GM06990 (cell line): Measurements from ENCODE around the gene TNIK.

Source experiments
- DNase-seq: peaks from one replicate; pipeline ENCODE4 v3.0.0-alpha.2; 2011; ENCODE audit not compliant: insufficient read length; ENCODE audit errors: extremely low read depth
- H3K27me3 ChIP-seq: replicated peaks from 2 replicates; pipeline ENCODE4 v1.6.0; 2011; ENCODE audit warnings: low read length; ENCODE audit not compliant: control insufficient read depth, insufficient read depth
- H3K36me3 ChIP-seq: 2 replicates; pipeline ENCODE4 v1.5.1; 2011; ENCODE audit warnings: low read length; ENCODE audit not compliant: control insufficient read depth, insufficient read depth
- H3K4me3 ChIP-seq: replicated peaks from 2 replicates; pipeline ENCODE4 v1.5.1; 2011; ENCODE audit warnings: low read depth, mild to moderate bottlenecking, control low read depth, low read length
- CTCF ChIP-seq: IDR thresholded peaks from 2 replicates; pipeline ENCODE4 v1.5.1; 2011; ENCODE audit warnings: low read length, control low read depth, mild to moderate bottlenecking, inconsistent platforms; ENCODE audit not compliant: insufficient read depth, poor library complexity, severe bottlenecking

Gene TNIK

DNA sequence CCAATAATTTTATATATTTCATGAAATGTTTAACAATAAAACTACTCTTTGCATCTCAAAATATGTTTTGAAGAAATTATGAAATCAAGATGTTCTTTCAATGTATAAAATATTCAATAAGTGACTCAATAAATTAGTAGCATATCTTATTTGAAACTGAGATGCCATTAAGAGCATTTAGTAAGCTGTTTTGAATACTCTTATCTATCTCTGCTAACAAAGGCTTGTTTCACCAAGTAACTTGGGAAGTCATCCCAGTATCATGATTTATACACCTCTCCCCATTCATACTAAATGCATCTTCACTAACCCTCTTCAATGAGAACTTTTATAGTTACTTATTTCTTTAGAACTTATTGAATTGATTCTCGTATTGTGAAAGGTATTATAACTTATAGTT is 43.1 kb downstream of the TNIK start:
- no peak for DNase-seq
- no peak for TF ChIP-seq CTCF
- Histone ChIP-seq H3K27me3 (no peaks in the 10 kb centered on the region), H3K36me3 (no peaks in the 10 kb centered on the region), H3K4me3 (no peak overlapping the region)

- Histone ChIP-seq H3K27me3 (no peaks in the 10 kb centered on the region), H3K36me3 (no peaks in the 10 kb centered on the region; the same call in none of the 2 replicates), H3K4me3 (no peak overlapping the region)
- no peak for DNase-seq
- TF ChIP-seq CTCF = no peak
Observed at GRCh38 chr3:171416666-171417065, 43.5 kb downstream of the TNIK start.

- no peak for DNase-seq
- Histone ChIP-seq H3K36me3 (no peaks in the 10 kb centered on the region; the same call in none of the 2 replicates), H3K4me3 (no peak overlapping the region), H3K27me3 (no peaks in the 10 kb centered on the region)
- no peak for TF ChIP-seq CTCF
Observed at GRCh38 chr3:171416061-171416460, 44.1 kb downstream of the TNIK start.

DNA sequence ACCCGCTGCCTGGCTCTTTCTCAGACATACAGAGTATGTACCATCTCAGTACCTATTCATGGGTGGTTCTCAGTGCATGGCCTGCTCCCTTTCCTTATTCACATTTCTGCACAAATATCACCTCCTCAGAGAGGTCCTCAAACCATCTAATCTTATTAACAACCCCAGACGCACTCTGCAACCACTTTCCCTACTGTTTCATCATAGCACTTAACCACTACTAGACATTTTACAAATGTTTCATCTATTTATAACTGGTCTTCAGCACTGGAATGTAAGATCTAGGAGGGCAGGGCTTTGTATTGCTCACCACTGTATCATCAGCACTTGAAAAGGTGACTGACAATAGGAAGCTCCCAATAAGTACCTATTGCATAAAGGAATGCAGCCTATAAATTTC is 45.1 kb downstream of the TNIK start:
- Histone ChIP-seq H3K27me3 (no peaks in the 10 kb centered on the region), H3K36me3 (no peaks in the 10 kb centered on the region; the same call in none of the 2 replicates), H3K4me3 (no peak overlapping the region)
- no peak for TF ChIP-seq CTCF
- no peak for DNase-seq

GRCh38 chr3:171412473-171412872 is 47.7 kb downstream of the TNIK start:
- Histone ChIP-seq H3K4me3 (no peak overlapping the region), H3K27me3 (no peaks in the 10 kb centered on the region), H3K36me3 (no peaks in the 10 kb centered on the region; the same call in none of the 2 replicates)
- no peak for DNase-seq
- no peak for TF ChIP-seq CTCF

DNA sequence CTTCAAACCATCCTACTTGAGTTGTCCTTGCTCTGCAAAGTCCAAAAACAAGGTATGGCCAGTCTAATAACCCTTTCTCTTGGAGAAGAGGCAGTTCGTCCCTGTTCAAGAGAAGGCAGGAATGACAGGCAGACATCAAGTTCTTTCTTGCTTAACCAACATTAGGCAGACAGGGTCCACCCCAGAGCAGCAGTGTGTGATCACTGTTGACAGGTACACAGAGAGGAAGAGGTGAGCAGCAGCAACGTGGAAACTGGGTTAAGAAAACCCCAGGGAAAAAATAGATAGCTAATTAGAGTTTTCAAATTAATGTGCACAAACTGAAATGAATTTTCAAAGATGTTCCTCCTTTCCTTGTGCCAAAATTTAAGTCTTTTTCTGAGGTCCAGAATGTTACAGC is 48.2 kb downstream of the TNIK start:
- H3K27me3 ChIP-seq = no peaks in the 10 kb centered on the region
- H3K4me3 ChIP-seq = no peak overlapping the region
- H3K36me3 ChIP-seq = no peaks in the 10 kb centered on the region; the same call in none of the 2 replicates
- no peak for TF ChIP-seq CTCF
- no peak for DNase-seq
